DND-41 (cell line): ENCODE results near the gene MED29.

Experiments used
- ATAC-seq: fragments of 200-7000 bp; cut with Tn5 transposase; 3 replicates; pipeline ENCODE4 v1.9.1; 2021; ENCODE audit warnings: low read depth; ENCODE audit not compliant: insufficient read depth
- DNase-seq: peaks from one replicate; pipeline ENCODE4 v3.0.0-alpha.2; 2020
- H2AFZ ChIP-seq: 2 replicates; pipeline ENCODE4 v1.6.0; 2012; ENCODE audit warnings: low read depth, low read length
- H3K27ac ChIP-seq: 2 replicates; pipeline ENCODE4 v1.5.1; 2012; ENCODE audit warnings: low read length, inconsistent platforms
- H3K27me3 ChIP-seq: fragments of 200-600 bp; sonication (generic); 2 replicates; pipeline ENCODE4 v1.6.0; 2012; ENCODE audit warnings: low read length, mild to moderate bottlenecking, inconsistent platforms; ENCODE audit not compliant: insufficient read depth, poor library complexity
- H3K36me3 ChIP-seq: 2 replicates; pipeline ENCODE4 v1.5.1; 2012; ENCODE audit warnings: low read length, inconsistent platforms; ENCODE audit not compliant: insufficient read depth
- H3K4me1 ChIP-seq: 2 replicates; pipeline ENCODE4 v1.5.1; 2012; ENCODE audit warnings: mild to moderate bottlenecking, low read length; ENCODE audit not compliant: insufficient read depth
- H3K4me2 ChIP-seq: 2 replicates; pipeline ENCODE4 v1.6.0; 2012; ENCODE audit warnings: mild to moderate bottlenecking, moderate library complexity, low read length, inconsistent platforms; ENCODE audit not compliant: insufficient read depth
- H3K4me3 ChIP-seq, 2 experiments: fragments of 200-600 bp in 1 of 2; shearing (Covaris generic) in 1 of 2; 2 replicates each; pipeline ENCODE4 v1.5.1; 2012 to 2016; ENCODE audit warnings: inconsistent platforms in 2 of 2, low read length in 2 of 2, mild to moderate bottlenecking in 2 of 2, low read depth in 1 of 2, moderate library complexity in 1 of 2
- H3K79me2 ChIP-seq: 2 replicates; pipeline ENCODE4 v1.6.0; 2012; ENCODE audit warnings: low read length, inconsistent platforms; ENCODE audit not compliant: insufficient read depth
- H3K9ac ChIP-seq: 2 replicates; pipeline ENCODE4 v1.6.0; 2012; ENCODE audit warnings: low read depth, mild to moderate bottlenecking, inconsistent platforms, low read length, moderate library complexity
- H3K9me3 ChIP-seq: 2 replicates; pipeline ENCODE4 v1.5.1; 2012; ENCODE audit warnings: low read length, moderate library complexity, mild to moderate bottlenecking, inconsistent platforms; ENCODE audit not compliant: insufficient read depth, severe bottlenecking
- H4K20me1 ChIP-seq: 2 replicates; pipeline ENCODE4 v1.6.0; 2012; ENCODE audit warnings: low read length; ENCODE audit not compliant: insufficient read depth
- CTCF ChIP-seq: IDR thresholded peaks from 2 replicates; pipeline ENCODE4 v1.5.1; 2012; ENCODE audit warnings: borderline replicate concordance, low read length, moderate library complexity, mild to moderate bottlenecking; ENCODE audit not compliant: poor library complexity, severe bottlenecking; ENCODE audit errors: extremely low read depth
- EZH2 ChIP-seq: IDR thresholded peaks from 3 replicates; pipeline ENCODE4 v1.6.1; 2012; ENCODE audit warnings: borderline replicate concordance, low read depth, mild to moderate bottlenecking, moderate library complexity, low read length, inconsistent platforms; ENCODE audit not compliant: severe bottlenecking

MED29 gene

GRCh38 chr19:39388657-39389056 is 2.5 kb upstream of the MED29 start:
- Histone ChIP-seq H3K4me1 (peaks cover 38% of the 10 kb centered on the region), H4K20me1 (peaks cover 19% of the 10 kb centered on the region), H3K9ac (no peak overlapping the region), H3K4me3 (no peak overlapping the region), H2AFZ (no peak overlapping the region), H3K27me3 (no peaks in the 10 kb centered on the region), H3K36me3 (peaks cover 65% of the 10 kb centered on the region), H3K79me2 (peaks cover 40% of the 10 kb centered on the region), H3K27ac (no peak overlapping the region), H3K4me2 (no peak overlapping the region), H3K9me3 (no peaks in the 10 kb centered on the region)
- TF ChIP-seq CTCF (no peak), EZH2 (no peak)
- ATAC-seq = no peak
- no peak for DNase-seq

- no peaks in the 10 kb centered on the region for H3K27me3 ChIP-seq
- H4K20me1 ChIP-seq = peaks cover 21% of the 10 kb centered on the region
- ATAC-seq (no peak), DNase-seq (no peak)
- no peaks in the 10 kb centered on the region for H3K9me3 ChIP-seq
- H2AFZ ChIP-seq = no peak overlapping the region
- H3K79me2 ChIP-seq = peaks cover 45% of the 10 kb centered on the region
- H3K4me2 ChIP-seq = peak overlapping the region; percentile 65
- H3K4me3 ChIP-seq = peak overlapping the region; percentile 30 to 95; a peak in 3 of 4 replicates
- H3K27ac ChIP-seq = peak overlapping the region; percentile 92
- H3K9ac ChIP-seq = peak overlapping the region; percentile 74
- TF ChIP-seq CTCF (no peak), EZH2 (no peak)
- peaks cover 39% of the 10 kb centered on the region for H3K4me1 ChIP-seq
- H3K36me3 ChIP-seq = peaks cover 60% of the 10 kb centered on the region
Measured at GRCh38 chr19:39389631-39390414, 1.4 kb upstream of the MED29 start.

GRCh38 chr19:39390451-39390750 is 777 bp upstream of the MED29 start:
- Histone ChIP-seq H3K79me2 (peaks cover 45% of the 10 kb centered on the region), H3K27me3 (no peaks in the 10 kb centered on the region), H3K27ac (peak overlapping the region; percentile 92), H2AFZ (peak overlapping the region; percentile 79), H3K9me3 (no peaks in the 10 kb centered on the region), H3K9ac (peak overlapping the region; percentile 74), H3K4me2 (peak overlapping the region; percentile 65), H3K36me3 (peaks cover 60% of the 10 kb centered on the region), H4K20me1 (peaks cover 17% of the 10 kb centered on the region), H3K4me3 (peak overlapping the region; percentile 30 to 95), H3K4me1 (peaks cover 39% of the 10 kb centered on the region)
- TF ChIP-seq EZH2 = no peak
- TF ChIP-seq CTCF = no peak
- DNase-seq (no peak), ATAC-seq (no peak)
